K562 treated with DMSO at 1 percent for 12 hours (cell line): ENCODE data around the gene GRK3. TPM values are rescaled to one million over a fixed set of nuclear protein-coding genes. Genes with fewer than 3 reads are reported as not detected.

Experiments used
- total RNA-seq: library from RNA; unstranded; fragments of 300-600 nt; gene quantifications from 2 replicates; pipeline ENCODE4 v1.2.3, GENCODE V29; 2022; ENCODE audit not compliant: insufficient read depth

The GRK3 gene
- total RNA-seq: 0.98 and 5.0 TPM in 2 replicates

GRCh38 chr22:25564320-25564978 lies at the start of gene GRK3:
Gene GRK3, plus strand, starts transcription at chr22:25564675. Its CDS starts 366 bp downstream, at chr22:25565041.

DNA sequence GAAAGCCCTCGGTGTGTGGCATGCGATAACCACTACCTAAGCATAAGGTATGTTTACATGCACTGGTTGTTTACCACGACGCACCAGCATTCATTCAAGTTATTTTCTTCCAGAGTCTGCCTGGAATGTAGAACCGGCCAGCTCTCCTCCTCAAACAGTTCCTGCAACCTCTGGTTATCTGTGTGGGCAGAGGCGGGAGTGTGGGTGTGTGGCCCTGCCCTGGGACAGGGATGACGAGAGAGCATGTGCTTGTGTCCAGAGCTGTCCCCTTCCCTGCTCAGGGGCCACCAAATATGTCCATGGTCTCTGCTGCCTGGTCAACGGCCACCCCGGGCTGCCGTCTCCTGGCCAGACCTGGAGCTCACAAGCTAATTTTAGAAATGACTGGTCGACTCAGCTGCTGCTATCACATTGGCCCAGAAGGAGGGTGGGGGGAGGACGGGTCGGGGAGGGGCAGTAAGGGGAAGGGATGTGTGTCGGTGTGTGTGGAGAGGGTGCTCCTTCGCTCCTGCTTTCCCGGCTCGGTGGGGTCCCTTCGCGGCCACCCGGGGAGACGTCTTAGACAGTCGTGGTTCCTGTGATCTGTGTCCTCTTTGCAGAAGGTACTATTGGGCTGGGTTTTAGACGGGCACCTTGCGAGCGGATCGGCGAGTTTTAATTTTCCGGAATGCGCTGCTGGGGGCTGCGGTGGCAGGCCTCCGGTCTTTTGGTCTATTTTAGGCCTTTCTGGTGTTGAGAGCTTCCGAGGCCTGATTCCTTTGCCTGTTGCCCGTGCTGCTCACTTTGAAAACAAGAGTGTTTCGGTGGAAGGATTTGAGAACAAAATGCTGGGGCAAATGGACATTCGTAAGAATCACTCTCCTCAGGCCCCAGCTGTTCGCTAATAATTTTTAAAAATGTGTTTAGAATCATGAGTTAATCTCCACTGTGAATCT lies 177.5 kb downstream of the GRK3 start, which contains the start of gene MYO18B:
Gene MYO18B, plus strand, starts transcription at position 497 of the 935 bp plus-strand sequence. CDS start 18,905 bp downstream, outside the sequence.

Other genes starting within 250 kb of the GRK3 start
- 10.9 and 23.7 TPM in 2 replicates for gene MYO18B, start 177.5 kb downstream of the GRK3 start, total RNA-seq